ENCODE data around the gene LDB2.

The LDB2 gene

DNA sequence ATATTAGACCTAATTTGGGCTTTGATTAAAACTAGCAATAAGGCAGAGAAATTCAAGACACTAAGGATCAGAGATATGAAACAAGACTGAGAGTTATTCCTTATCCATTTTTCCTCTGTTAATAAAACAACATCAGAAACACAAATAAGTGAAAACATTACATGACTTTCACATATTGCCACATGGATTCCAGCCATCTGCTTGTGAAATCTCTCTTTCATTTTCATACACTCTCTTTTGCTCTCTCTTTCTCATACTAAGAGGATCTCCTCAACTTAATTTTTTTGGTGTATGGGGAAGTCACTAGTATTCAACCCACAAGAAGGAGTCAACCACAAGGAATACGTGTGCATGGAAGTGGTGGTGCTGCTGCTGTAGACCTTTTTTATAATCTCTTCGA lies 183.0 kb downstream of the LDB2 start:
- H3K4me3 ChIP-seq (ENCODE audit: low read depth, low read length): no peak overlapping the region
- TF ChIP-seq, protein P1, sequence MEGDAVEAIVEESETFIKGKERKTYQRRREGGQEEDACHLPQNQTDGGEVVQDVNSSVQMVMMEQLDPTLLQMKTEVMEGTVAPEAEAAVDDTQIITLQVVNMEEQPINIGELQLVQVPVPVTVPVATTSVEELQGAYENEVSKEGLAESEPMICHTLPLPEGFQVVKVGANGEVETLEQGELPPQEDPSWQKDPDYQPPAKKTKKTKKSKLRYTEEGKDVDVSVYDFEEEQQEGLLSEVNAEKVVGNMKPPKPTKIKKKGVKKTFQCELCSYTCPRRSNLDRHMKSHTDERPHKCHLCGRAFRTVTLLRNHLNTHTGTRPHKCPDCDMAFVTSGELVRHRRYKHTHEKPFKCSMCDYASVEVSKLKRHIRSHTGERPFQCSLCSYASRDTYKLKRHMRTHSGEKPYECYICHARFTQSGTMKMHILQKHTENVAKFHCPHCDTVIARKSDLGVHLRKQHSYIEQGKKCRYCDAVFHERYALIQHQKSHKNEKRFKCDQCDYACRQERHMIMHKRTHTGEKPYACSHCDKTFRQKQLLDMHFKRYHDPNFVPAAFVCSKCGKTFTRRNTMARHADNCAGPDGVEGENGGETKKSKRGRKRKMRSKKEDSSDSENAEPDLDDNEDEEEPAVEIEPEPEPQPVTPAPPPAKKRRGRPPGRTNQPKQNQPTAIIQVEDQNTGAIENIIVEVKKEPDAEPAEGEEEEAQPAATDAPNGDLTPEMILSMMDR (IDR thresholded peaks at IDR 0.05; ENCODE audit: control insufficient read depth, extremely low read depth, insufficient read depth): no peak
- no peak for DNase-seq (ENCODE audit: low read depth)

GRCh38 chr4:16714191-16714590 lies 184.3 kb downstream of the LDB2 start:
- TF ChIP-seq, protein P1 (IDR thresholded peaks at IDR 0.05; ENCODE audit: control insufficient read depth, extremely low read depth, insufficient read depth): no peak
- no peak for DNase-seq (ENCODE audit: low read depth)
- no peak overlapping the region for H3K4me3 ChIP-seq (ENCODE audit: low read depth, low read length)

- DNase-seq (ENCODE audit: low read depth): no peak
- TF ChIP-seq, protein P1 (IDR thresholded peaks at IDR 0.05; ENCODE audit: control insufficient read depth, extremely low read depth, insufficient read depth): no peak
- H3K4me3 ChIP-seq (ENCODE audit: low read depth, low read length): no peak overlapping the region
Observed at GRCh38 chr4:16713696-16714095, 184.7 kb downstream of the LDB2 start.

GRCh38 chr4:16713271-16713670 lies 185.2 kb downstream of the LDB2 start:
- no peak overlapping the region for H3K4me3 ChIP-seq (ENCODE audit: low read depth, low read length)
- DNase-seq (ENCODE audit: low read depth): no peak
- TF ChIP-seq, protein P1 (IDR thresholded peaks at IDR 0.05; ENCODE audit: control insufficient read depth, extremely low read depth, insufficient read depth): no peak

DNA sequence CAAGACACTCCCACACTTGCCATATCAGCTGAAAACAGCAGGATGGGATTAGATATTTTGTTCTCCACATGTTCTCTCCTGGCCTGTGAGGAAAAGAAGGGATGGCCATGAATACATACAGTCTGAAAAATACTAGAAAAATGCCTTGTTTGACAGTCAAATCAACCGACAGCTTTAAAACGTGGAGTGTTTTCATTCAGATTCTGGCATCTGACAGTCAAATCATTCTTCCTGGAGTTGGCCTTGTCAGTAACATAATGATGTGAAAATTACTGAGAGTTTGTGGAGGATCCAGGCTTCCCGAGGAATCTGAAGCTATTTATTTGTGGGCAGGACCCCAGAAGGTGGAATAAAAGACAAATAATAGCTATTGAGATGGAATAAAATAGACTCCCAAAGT lies 188.2 kb downstream of the LDB2 start:
- no peak for DNase-seq (ENCODE audit: low read depth)
- no peak overlapping the region for H3K4me3 ChIP-seq (ENCODE audit: low read depth, low read length)
- TF ChIP-seq, protein P1 (IDR thresholded peaks at IDR 0.05; ENCODE audit: control insufficient read depth, extremely low read depth, insufficient read depth): no peak

DNA sequence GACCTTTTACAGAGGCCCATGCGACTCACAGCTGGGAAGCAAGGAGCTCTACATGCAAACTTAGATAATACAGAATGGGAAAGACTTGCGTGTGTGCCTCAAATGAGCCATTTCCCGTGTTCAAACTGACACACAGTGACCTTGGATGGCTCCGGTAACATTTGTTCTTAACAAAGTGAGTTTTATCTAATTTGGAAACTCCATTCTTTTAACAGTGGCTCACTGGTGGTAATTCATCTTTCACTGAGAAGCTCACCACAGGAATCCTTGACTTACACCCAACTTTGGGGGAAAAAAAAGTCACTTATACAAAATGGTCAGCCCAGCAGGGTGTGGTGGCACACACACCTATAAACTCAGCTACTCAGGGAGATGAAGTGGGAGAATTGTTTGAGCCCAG lies 190.6 kb downstream of the LDB2 start:
- DNase-seq (ENCODE audit: low read depth): no peak
- no peak overlapping the region for H3K4me3 ChIP-seq (ENCODE audit: low read depth, low read length)
- TF ChIP-seq, protein P1 (IDR thresholded peaks at IDR 0.05; ENCODE audit: control insufficient read depth, extremely low read depth, insufficient read depth): no peak

- DNase-seq (ENCODE audit: low read depth): no peak
- TF ChIP-seq, protein P1 (IDR thresholded peaks at IDR 0.05; ENCODE audit: control insufficient read depth, extremely low read depth, insufficient read depth): no peak
- no peak overlapping the region for H3K4me3 ChIP-seq (ENCODE audit: low read depth, low read length)
Observed at GRCh38 chr4:16706251-16706650, 192.2 kb downstream of the LDB2 start.

Data from LNCaP clone FGC (cell line).